Gastrocnemius medialis (tissue), 4 donors: ENCODE data around the gene KRT8. TPM values are rescaled to one million over a fixed set of nuclear protein-coding genes. Genes with fewer than 3 reads are reported as not detected.

Experiments
- ATAC-seq, 2 donors: fragments of 150-250 bp; one replicate each; pipeline ENCODE4 v1.9.1; 2016
- DNase-seq, 2 donors: peaks; one replicate each; pipeline ENCODE4 v3.0.0-alpha.2; 2019
- H3K27ac ChIP-seq, 4 donors: fragments of 200-600 bp; sonication (generic); 1 replicate in 1 of 4; 2 replicates in 3 of 4; pipeline ENCODE4 v1.5.1; 2016 to 2018; ENCODE audit warnings: mild to moderate bottlenecking in 2 of 4, moderate library complexity in 1 of 4
- H3K27me3 ChIP-seq, 3 donors: fragments of 200-600 bp; sonication (generic) in 2 of 3; 1 replicate in 1 of 3; 2 replicates in 2 of 3; pipeline versions ENCODE4 v1.5.1 to v1.6.0; 2016 to 2019; ENCODE audit warnings: mild to moderate bottlenecking in 1 of 3, moderate library complexity in 1 of 3
- H3K36me3 ChIP-seq, 2 donors: fragments of 200-600 bp; sonication (generic) in 1 of 2; one replicate each; pipeline ENCODE4 v1.5.1; 2017 to 2018
- H3K4me1 ChIP-seq, 2 donors: fragments of 200-600 bp; sonication (generic) in 1 of 2; one replicate each; pipeline ENCODE4 v1.5.1; 2016 to 2017; ENCODE audit warnings: mild to moderate bottlenecking in 2 of 2
- H3K4me3 ChIP-seq, 4 donors: fragments of 200-600 bp; sonication (generic) in 3 of 4; 1 replicate in 1 of 4; 2 replicates in 3 of 4; pipeline ENCODE4 v1.5.1; 2016 to 2019; ENCODE audit warnings: mild to moderate bottlenecking in 2 of 4
- H3K9me3 ChIP-seq, 3 donors: fragments of 200-600 bp; sonication (generic) in 2 of 3; 1 replicate in 1 of 3; 2 replicates in 2 of 3; pipeline ENCODE4 v1.5.1; 2016 to 2019
- CTCF ChIP-seq, 5 experiments: fragments of 450-650 bp in 3 of 5; fragments of 200-600 bp in 2 of 5; sonication (generic) in 2 of 5; IDR thresholded peaks in 4 of 5; conservative IDR thresholded peaks in 1 of 5; 1 replicate in 4 of 5; 2 replicates in 1 of 5; pipeline ENCODE4 v1.5.1; 2016 to 2019; ENCODE audit warnings: antibody characterized with exemption in 5 of 5, mild to moderate bottlenecking in 3 of 5, moderate library complexity in 3 of 5
- POLR2A ChIP-seq, 2 donors: fragments of 450-650 bp; IDR thresholded peaks; one replicate each; pipeline ENCODE4 v1.6.1; 2017; ENCODE audit warnings: antibody characterized with exemption in 2 of 2, mild to moderate bottlenecking in 2 of 2, moderate library complexity in 2 of 2
- in situ Hi-C, 4 donors: fragments of 200-750 bp; cut with MboI; loops; one replicate each; pipeline versions ENCODE4 v1.15.0 to v1.8.0; 2017; ENCODE audit warnings: low sequenced_read_pairs in 4 of 4
- intact Hi-C: fragments of 100-400 bp; cut with DNase I; formaldehyde crosslinking; loops from one replicate; pipeline ENCODE4 v1.15.1; 2023; ENCODE audit warnings: low total_unique reads
- total RNA-seq, 4 donors: library from RNA; depleted of rRNA; stranded (reverse); fragments of >200 nt; gene quantifications; one replicate each; pipeline versions ENCODE4 v1.1.0 to v1.2.3, GENCODE V29; 2016

Gene KRT8
- total RNA-seq, 4 donors from 2014 or later: 1.4 to 7.0 (median 3.1) TPM; not detected in 1

GRCh38 chr12:52914576-52915121 lies 9.8 kb upstream of the KRT8 start:
- intact Hi-C loops (no loop called here), in situ Hi-C loops (no loop called here)
- TF ChIP-seq POLR2A (IDR thresholded peaks at IDR 0.05): no peak
- TF ChIP-seq CTCF (IDR thresholded peaks at IDR 0.05 in 4 of 5, conservative IDR thresholded peaks at IDR 0.05 in 1 of 5): no peak
- no peaks in the 10 kb centered on the region for H3K36me3 ChIP-seq
- no peak overlapping the region for H3K27ac ChIP-seq
- H3K9me3 ChIP-seq: no peaks in the 10 kb centered on the region
- ATAC-seq (no peak), DNase-seq (no peak)
- H3K27me3 ChIP-seq: peaks cover 0 to 3% (median 0%) of the 10 kb centered on the region in 3 donors
- no peaks in the 10 kb centered on the region for H3K4me1 ChIP-seq
- no peak overlapping the region for H3K4me3 ChIP-seq

GRCh38 chr12:52913431-52913821 lies 8.6 kb upstream of the KRT8 start:
- Histone ChIP-seq H3K36me3 (no peaks in the 10 kb centered on the region), H3K27me3 (peaks cover 0 to 3% (median 0%) of the 10 kb centered on the region in 3 donors), H3K4me1 (no peaks in the 10 kb centered on the region), H3K27ac (no peak overlapping the region), H3K9me3 (no peaks in the 10 kb centered on the region), H3K4me3 (no peak overlapping the region)
- ATAC-seq (no peak), DNase-seq (no peak)
- intact Hi-C loops: no loop called here
- no peak for TF ChIP-seq CTCF (IDR thresholded peaks at IDR 0.05 in 4 of 5, conservative IDR thresholded peaks at IDR 0.05 in 1 of 5)
- no peak for TF ChIP-seq POLR2A (IDR thresholded peaks at IDR 0.05)
- in situ Hi-C loops: no loop called here

- ATAC-seq: no peak
- no peaks in the 10 kb centered on the region for H3K4me1 ChIP-seq
- H3K36me3 ChIP-seq: no peaks in the 10 kb centered on the region
- no peak for TF ChIP-seq CTCF (IDR thresholded peaks at IDR 0.05 in 4 of 5, conservative IDR thresholded peaks at IDR 0.05 in 1 of 5)
- no peak for TF ChIP-seq POLR2A (IDR thresholded peaks at IDR 0.05)
- H3K9me3 ChIP-seq: no peaks in the 10 kb centered on the region
- intact Hi-C loops: no loop called here
- H3K4me3 ChIP-seq: no peak overlapping the region
- no peak overlapping the region for H3K27ac ChIP-seq
- DNase-seq: no peak
- H3K27me3 ChIP-seq: peaks cover 0 to 3% (median 0%) of the 10 kb centered on the region in 3 donors
- in situ Hi-C loops: no loop called here
Measured at GRCh38 chr12:52912711-52913430, 8.0 kb upstream of the KRT8 start.

- H3K9me3 ChIP-seq: no peaks in the 10 kb centered on the region
- in situ Hi-C loops (no loop called here), intact Hi-C loops (no loop called here)
- H3K27ac ChIP-seq: no peak overlapping the region
- H3K27me3 ChIP-seq: peaks cover 0 to 3% (median 0%) of the 10 kb centered on the region in 3 donors
- no peak overlapping the region for H3K4me3 ChIP-seq
- no peak for TF ChIP-seq POLR2A (IDR thresholded peaks at IDR 0.05)
- TF ChIP-seq CTCF (IDR thresholded peaks at IDR 0.05 in 4 of 5, conservative IDR thresholded peaks at IDR 0.05 in 1 of 5): no peak
- H3K4me1 ChIP-seq: no peaks in the 10 kb centered on the region
- DNase-seq (no peak), ATAC-seq (no peak)
- no peaks in the 10 kb centered on the region for H3K36me3 ChIP-seq
Measured at GRCh38 chr12:52910248-52910883, 5.5 kb upstream of the KRT8 start.
